ENCODE measurements around the gene WDR19. TPM values are rescaled to one million over a fixed set of nuclear protein-coding genes. Genes with fewer than 3 reads are reported as not detected.
A peak's percentile ranks its signal among the peaks of the same experiment; 100 is the strongest.

The WDR19 gene
- polyA plus RNA-seq, 1 of the 3 experiments (the other 2 are of a cell fraction) = 23.3 TPM

DNA sequence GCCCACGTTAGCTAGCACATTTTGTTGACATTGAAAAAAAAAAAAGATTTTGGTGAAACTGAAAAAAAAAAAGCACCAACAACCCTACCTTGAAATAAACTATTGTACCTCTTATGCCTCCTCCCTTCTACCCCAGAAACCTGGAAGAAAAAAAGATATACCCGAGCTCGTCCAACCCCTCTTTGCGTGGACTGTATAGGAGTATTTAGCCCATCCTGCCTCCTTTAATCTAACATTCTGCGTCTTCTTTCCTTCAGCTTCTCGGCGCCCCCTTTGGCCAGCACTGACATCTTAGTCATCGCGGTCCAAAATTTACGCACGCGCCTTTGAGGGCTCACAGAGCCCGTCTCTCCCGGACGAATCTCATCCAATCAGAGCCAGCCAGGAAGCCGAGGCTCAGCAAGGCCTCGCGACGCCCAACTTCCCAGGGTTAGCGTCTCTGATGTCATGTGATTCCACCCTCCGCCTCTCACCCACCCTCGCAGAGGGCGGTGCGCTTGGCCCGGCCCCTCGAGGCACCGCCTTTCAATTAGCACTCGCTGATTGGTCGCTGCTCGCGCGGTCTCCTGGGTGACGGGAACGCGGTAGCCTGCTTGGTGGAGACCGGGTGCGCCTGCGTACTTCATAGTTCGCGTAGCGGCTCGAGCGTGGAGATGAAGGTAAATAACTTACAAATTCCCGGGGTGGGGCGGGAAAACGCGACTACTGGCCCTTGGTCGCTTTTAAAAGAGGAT, at the start of gene WDR19 (continued):
- TF ChIP-seq, protein P1, sequence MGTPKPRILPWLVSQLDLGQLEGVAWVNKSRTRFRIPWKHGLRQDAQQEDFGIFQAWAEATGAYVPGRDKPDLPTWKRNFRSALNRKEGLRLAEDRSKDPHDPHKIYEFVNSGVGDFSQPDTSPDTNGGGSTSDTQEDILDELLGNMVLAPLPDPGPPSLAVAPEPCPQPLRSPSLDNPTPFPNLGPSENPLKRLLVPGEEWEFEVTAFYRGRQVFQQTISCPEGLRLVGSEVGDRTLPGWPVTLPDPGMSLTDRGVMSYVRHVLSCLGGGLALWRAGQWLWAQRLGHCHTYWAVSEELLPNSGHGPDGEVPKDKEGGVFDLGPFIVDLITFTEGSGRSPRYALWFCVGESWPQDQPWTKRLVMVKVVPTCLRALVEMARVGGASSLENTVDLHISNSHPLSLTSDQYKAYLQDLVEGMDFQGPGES (IDR thresholded peaks at IDR 0.05; ENCODE audit: low read depth, low read length) = 0 out of 2 replicates have a peak, but pooled peaks have one; percentile 4
- TF ChIP-seq, protein P2, sequence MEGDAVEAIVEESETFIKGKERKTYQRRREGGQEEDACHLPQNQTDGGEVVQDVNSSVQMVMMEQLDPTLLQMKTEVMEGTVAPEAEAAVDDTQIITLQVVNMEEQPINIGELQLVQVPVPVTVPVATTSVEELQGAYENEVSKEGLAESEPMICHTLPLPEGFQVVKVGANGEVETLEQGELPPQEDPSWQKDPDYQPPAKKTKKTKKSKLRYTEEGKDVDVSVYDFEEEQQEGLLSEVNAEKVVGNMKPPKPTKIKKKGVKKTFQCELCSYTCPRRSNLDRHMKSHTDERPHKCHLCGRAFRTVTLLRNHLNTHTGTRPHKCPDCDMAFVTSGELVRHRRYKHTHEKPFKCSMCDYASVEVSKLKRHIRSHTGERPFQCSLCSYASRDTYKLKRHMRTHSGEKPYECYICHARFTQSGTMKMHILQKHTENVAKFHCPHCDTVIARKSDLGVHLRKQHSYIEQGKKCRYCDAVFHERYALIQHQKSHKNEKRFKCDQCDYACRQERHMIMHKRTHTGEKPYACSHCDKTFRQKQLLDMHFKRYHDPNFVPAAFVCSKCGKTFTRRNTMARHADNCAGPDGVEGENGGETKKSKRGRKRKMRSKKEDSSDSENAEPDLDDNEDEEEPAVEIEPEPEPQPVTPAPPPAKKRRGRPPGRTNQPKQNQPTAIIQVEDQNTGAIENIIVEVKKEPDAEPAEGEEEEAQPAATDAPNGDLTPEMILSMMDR (IDR thresholded peaks at IDR 0.05) = peak; percentile 59
- TF ChIP-seq JUND (IDR thresholded peaks at IDR 0.05) = no peak; the same call in 1 of the 2 replicates
- TF ChIP-seq, protein P3, sequence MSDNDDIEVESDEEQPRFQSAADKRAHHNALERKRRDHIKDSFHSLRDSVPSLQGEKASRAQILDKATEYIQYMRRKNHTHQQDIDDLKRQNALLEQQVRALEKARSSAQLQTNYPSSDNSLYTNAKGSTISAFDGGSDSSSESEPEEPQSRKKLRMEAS (IDR thresholded peaks at IDR 0.05; ENCODE audit: low read depth) = peak; percentile 77; the same call in 1 of the 2 replicates
- TF ChIP-seq EZH2phosphoT487 (IDR thresholded peaks at IDR 0.05; ENCODE audit: borderline replicate concordance, low read depth) = no peak
- TF ChIP-seq, protein P4, sequence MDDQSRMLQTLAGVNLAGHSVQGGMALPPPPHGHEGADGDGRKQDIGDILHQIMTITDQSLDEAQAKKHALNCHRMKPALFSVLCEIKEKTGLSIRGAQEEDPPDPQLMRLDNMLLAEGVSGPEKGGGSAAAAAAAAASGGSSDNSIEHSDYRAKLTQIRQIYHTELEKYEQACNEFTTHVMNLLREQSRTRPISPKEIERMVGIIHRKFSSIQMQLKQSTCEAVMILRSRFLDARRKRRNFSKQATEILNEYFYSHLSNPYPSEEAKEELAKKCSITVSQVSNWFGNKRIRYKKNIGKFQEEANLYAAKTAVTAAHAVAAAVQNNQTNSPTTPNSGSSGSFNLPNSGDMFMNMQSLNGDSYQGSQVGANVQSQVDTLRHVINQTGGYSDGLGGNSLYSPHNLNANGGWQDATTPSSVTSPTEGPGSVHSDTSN (IDR thresholded peaks at IDR 0.05) = no peak
- peak; percentile 94 for TF ChIP-seq MXI1 (IDR thresholded peaks at IDR 0.05; ENCODE audit: low read depth, low read length)

DNA sequence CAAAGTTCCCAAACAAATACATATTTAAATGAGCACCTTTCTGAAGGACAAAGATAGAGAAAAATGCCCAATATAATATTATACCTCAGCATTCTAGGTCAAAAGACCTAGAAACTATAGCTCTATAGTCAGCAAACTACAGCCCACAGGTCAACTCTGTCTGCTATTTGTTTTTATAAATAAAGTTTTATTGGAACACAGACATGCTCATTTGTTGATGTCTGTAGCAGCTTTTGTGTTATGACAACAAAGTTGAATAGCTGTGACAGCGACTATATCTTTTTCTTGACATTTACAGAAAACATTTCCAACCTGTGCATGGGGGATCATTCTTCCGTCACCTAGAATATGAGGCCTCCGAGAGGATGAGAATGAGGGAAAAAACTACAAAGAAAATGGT, 48.7 kb upstream of the WDR19 start:
- H3K9me3 ChIP-seq = no peaks in the 10 kb centered on the region
- H3K27ac ChIP-seq (ENCODE audit: low read depth in 2 of 2, low read length in 1 of 2) = no peak overlapping the region
- H3K79me2 ChIP-seq (ENCODE audit: insufficient read depth) = no peaks in the 10 kb centered on the region
- no peak for DNase-seq
- CTCF ChIA-PET = interaction anchor here (0.7 to 7.1 kb wide), 11 partner anchors 9 to 376 kb away, joined by 3 to 178 read pairs (median 11); no protein-coding TSS in a partner anchor
- no peaks in the 10 kb centered on the region for H3K27me3 ChIP-seq (ENCODE audit: insufficient read depth)
- peaks cover 3% of the 10 kb centered on the region for H3F3A ChIP-seq (replicated peaks; ENCODE audit: insufficient read depth)
- POLR2A ChIA-PET = no interaction called here
- no peak overlapping the region for H3K4me2 ChIP-seq
- no peaks in the 10 kb centered on the region for H4K20me1 ChIP-seq (ENCODE audit: insufficient read depth)
- H2AFZ ChIP-seq (ENCODE audit: low read depth) = no peak overlapping the region
- no peaks in the 10 kb centered on the region for H3K9me2 ChIP-seq
- H3K4me1 ChIP-seq (ENCODE audit: control insufficient read depth in 1 of 2, insufficient read depth in 2 of 2, low read depth in 1 of 2, low read length in 1 of 2) = peaks cover 0 to 7% of the 10 kb centered on the region in 2 experiments; a peak in 1 of 4 replicates
- no peak overlapping the region for H3K4me3 ChIP-seq (ENCODE audit: low read depth in 2 of 2, low read length in 1 of 2)
- H3K9ac ChIP-seq = no peak overlapping the region
- WGBS (ENCODE audit: low lambda C conversion rate) = 98% methylated on average over 3 of the region's 3 CpGs
- H3K36me3 ChIP-seq (replicated peaks in 1 of 2; ENCODE audit: control insufficient read depth in 1 of 2, insufficient read depth in 2 of 2, low read length in 1 of 2) = peaks cover 0 to 3% of the 10 kb centered on the region in 2 experiments
- TF ChIP-seq YY1 (IDR thresholded peaks at IDR 0.05; ENCODE audit: low read depth) (no peak), NRF1 (IDR thresholded peaks at IDR 0.05; ENCODE audit: low read depth, low read length) (no peak), TCF12 (IDR thresholded peaks at IDR 0.05) (no peak), EP300 (IDR thresholded peaks at IDR 0.05; ENCODE audit: borderline replicate concordance in 1 of 2, low read depth in 1 of 2, low read length in 1 of 2) (no peak), MEF2A (IDR thresholded peaks at IDR 0.05; ENCODE audit: borderline replicate concordance, low read depth) (no peak), TAF1 (IDR thresholded peaks at IDR 0.05; ENCODE audit: borderline replicate concordance, low read depth, low read length) (no peak), SMC3 (IDR thresholded peaks at IDR 0.05; ENCODE audit: low read depth, low read length) (no peak), EZH2phosphoT487 (IDR thresholded peaks at IDR 0.05; ENCODE audit: borderline replicate concordance, low read depth) (no peak), RAD21 (IDR thresholded peaks at IDR 0.05; ENCODE audit: low read length) (no peak), NFIC (IDR thresholded peaks at IDR 0.05; ENCODE audit: borderline replicate concordance) (no peak)
- TF ChIP-seq, protein P2 (IDR thresholded peaks at IDR 0.05) = no peak
- TF ChIP-seq, protein P5, sequence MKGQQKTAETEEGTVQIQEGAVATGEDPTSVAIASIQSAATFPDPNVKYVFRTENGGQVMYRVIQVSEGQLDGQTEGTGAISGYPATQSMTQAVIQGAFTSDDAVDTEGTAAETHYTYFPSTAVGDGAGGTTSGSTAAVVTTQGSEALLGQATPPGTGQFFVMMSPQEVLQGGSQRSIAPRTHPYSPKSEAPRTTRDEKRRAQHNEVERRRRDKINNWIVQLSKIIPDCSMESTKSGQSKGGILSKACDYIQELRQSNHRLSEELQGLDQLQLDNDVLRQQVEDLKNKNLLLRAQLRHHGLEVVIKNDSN (IDR thresholded peaks at IDR 0.05; ENCODE audit: borderline replicate concordance, low read depth) = no peak
- TF ChIP-seq, protein P6, sequence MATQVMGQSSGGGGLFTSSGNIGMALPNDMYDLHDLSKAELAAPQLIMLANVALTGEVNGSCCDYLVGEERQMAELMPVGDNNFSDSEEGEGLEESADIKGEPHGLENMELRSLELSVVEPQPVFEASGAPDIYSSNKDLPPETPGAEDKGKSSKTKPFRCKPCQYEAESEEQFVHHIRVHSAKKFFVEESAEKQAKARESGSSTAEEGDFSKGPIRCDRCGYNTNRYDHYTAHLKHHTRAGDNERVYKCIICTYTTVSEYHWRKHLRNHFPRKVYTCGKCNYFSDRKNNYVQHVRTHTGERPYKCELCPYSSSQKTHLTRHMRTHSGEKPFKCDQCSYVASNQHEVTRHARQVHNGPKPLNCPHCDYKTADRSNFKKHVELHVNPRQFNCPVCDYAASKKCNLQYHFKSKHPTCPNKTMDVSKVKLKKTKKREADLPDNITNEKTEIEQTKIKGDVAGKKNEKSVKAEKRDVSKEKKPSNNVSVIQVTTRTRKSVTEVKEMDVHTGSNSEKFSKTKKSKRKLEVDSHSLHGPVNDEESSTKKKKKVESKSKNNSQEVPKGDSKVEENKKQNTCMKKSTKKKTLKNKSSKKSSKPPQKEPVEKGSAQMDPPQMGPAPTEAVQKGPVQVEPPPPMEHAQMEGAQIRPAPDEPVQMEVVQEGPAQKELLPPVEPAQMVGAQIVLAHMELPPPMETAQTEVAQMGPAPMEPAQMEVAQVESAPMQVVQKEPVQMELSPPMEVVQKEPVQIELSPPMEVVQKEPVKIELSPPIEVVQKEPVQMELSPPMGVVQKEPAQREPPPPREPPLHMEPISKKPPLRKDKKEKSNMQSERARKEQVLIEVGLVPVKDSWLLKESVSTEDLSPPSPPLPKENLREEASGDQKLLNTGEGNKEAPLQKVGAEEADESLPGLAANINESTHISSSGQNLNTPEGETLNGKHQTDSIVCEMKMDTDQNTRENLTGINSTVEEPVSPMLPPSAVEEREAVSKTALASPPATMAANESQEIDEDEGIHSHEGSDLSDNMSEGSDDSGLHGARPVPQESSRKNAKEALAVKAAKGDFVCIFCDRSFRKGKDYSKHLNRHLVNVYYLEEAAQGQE (IDR thresholded peaks at IDR 0.05; ENCODE audit: low read depth, low read length) = no peak
